COLO829 (cell line): ENCODE measurements around the gene HOOK2.
"Not testable (repeated sequence)": the region's sequence is repeated elsewhere in the genome, so short reads cannot be mapped to it uniquely, and the experiment has no call there.

ENCODE experiments used
- DNase-seq: peaks from one replicate; pipeline ENCODE4 v3.0.0; 2012; ENCODE audit warnings: low spot score

HOOK2 gene

GRCh38 chr19:12720851-12721655, 54.3 kb downstream of the HOOK2 start:
- DNase-seq, result no peak

DNA sequence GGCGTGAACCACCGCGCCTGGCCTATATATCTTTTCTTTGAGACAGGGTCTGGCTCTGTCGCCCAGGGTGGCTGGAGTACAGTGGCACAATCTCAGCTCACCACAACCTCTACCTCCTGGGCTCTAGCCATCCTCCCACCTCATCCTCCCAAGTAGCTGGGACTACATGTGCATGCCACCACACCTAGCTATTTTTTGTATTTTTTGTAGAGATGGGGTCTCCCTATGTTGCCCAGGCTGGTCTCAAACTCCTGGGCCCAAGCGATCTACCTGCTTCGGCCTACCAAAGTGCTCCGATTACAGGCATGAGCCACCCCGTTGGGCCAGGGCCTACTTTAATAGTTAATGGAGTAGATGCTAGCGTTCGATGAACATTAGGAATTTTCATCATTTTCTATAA, 55.1 kb downstream of the HOOK2 start:
- no peak for DNase-seq

GRCh38 chr19:12715929-12716328, 59.4 kb downstream of the HOOK2 start:
- DNase-seq, result no peak

- DNase-seq, result no peak
Observed at GRCh38 chr19:12715102-12715501, 60.2 kb downstream of the HOOK2 start.

DNA sequence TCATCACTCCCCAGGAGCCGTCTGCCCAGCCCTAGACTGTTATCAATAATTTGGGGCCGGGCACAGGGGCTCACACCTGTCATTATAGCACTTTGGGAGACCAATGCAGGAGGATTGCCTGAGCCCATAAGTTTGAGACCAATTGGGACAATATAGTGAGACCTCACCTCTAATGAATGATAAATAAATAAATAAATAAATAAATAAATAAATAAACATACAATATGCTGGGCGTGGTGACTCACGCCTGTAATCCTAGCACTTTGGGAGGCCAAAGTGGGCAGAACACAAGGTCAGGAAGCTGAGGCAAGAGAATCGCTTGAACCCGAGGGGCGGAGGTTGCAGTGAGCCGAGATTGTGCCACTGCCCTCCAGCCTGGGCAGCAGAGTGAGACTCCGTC, 62.0 kb downstream of the HOOK2 start:
- DNase-seq, result not testable (repeated sequence)
